HUES48 (cell line): ENCODE data around the gene NXN.
"Not testable (repeated sequence)": the region's sequence is repeated elsewhere in the genome, so short reads cannot be mapped to it uniquely, and the experiment has no call there.

Experiments
- H3K27ac ChIP-seq: one replicate; pipeline ENCODE4 v1.7.0; 2013; ENCODE audit warnings: low read depth, low read length, inconsistent platforms
- H3K27me3 ChIP-seq: 2 replicates; pipeline ENCODE4 v1.6.1; 2013; ENCODE audit warnings: mild to moderate bottlenecking, low read length; ENCODE audit not compliant: control insufficient read depth, insufficient read depth
- H3K36me3 ChIP-seq: 2 replicates; pipeline ENCODE4 v1.6.1; 2013; ENCODE audit warnings: low read length; ENCODE audit not compliant: control insufficient read depth, insufficient read depth
- H3K4me1 ChIP-seq: 2 replicates; pipeline ENCODE4 v1.6.1; 2013; ENCODE audit warnings: mild to moderate bottlenecking, low read length; ENCODE audit not compliant: control insufficient read depth, insufficient read depth
- H3K4me3 ChIP-seq: 2 replicates; pipeline ENCODE4 v1.5.1; 2013; ENCODE audit warnings: mild to moderate bottlenecking, low read depth, low read length
- H3K9ac ChIP-seq: 2 replicates; pipeline ENCODE4 v1.6.1; 2013; ENCODE audit warnings: mild to moderate bottlenecking, low read depth, low read length, moderate library complexity
- H3K9me3 ChIP-seq: 2 replicates; pipeline ENCODE4 v1.6.1; 2013; ENCODE audit warnings: low read length; ENCODE audit not compliant: control insufficient read depth, insufficient read depth

NXN gene

DNA sequence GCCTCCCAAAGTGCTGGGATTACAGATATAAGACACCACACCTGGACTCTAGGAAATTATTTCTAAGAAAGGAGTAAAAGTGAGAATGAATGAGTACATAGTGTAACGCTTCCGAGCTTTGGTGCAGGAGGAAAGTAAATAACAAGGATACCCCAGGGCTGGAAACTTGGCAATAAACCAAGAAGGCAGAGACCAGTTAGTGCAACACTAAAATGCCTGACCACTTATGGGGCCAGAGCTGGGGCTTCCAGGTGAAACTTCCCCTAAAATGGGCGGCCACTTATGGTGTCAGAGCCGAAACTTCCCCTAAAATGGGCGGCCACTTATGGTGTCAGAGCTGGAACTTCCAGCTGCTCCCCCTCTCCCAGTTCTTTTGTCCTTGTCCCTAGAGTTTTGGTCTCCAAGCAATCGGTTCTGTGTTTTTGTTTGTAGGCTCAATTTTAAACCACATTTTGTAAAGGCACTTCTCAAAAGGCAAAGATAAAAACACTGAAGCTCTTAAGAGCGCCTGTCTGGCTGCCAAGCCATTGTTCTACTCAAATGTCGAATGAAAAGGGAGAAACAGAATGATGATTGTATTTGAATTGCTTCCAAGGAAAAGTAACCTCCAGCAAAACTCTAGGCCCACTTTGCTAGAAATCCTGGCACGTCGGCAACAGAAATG lies 63.9 kb downstream of the NXN start:
- Histone ChIP-seq H3K36me3 (no peaks in the 10 kb centered on the region), H3K4me1 (peaks cover 11% of the 10 kb centered on the region), H3K27ac (peak overlapping the region; percentile 59), H3K4me3 (no peak overlapping the region), H3K27me3 (no peaks in the 10 kb centered on the region), H3K9me3 (no peaks in the 10 kb centered on the region), H3K9ac (peak overlapping the region; percentile 11; the same call in 1 of the 2 replicates)

DNA sequence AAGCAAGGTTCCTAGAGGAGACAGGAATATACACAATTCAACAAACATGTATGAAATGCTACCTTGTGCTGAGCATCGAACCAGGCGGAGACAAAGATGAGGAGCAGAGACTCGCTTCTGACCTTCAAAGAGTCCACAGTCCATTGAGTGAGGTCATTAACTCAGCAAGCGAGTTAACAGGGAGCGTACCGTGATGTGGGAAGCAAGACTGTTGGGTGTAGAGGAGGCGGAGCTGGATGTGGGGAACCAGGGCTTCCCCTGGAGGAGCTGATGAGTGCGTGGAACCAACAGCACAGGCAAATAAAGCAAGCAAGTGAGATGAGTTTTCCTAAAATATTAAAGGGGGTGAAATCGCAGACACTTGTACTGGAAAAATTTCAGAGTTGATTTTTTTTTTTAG lies 65.0 kb downstream of the NXN start:
- Histone ChIP-seq H3K27ac (no peak overlapping the region), H3K27me3 (no peaks in the 10 kb centered on the region), H3K4me3 (no peak overlapping the region), H3K36me3 (no peaks in the 10 kb centered on the region), H3K9ac (no peak overlapping the region), H3K9me3 (no peaks in the 10 kb centered on the region), H3K4me1 (peaks cover 11% of the 10 kb centered on the region)

DNA sequence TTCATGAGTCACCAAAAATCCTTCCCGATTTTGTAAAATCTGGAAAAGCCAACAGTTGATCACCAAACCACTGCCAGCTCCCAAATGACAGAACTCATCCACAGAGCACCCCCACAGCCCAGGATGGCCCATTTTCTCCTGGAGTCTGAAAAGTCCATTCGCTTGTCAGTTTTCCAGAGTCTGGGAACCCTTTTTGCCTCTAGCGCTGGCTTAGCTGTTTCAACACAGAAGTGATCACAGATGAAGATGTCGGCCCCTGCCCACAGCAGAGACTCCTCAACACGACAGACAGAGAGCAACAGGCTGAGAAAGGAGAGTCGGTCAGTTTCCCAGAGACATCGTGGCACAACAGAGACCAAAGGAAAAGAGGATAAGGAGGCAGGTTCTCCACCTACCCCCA lies 66.4 kb downstream of the NXN start:
- Histone ChIP-seq H3K27me3 (no peaks in the 10 kb centered on the region), H3K9me3 (no peaks in the 10 kb centered on the region), H3K36me3 (no peaks in the 10 kb centered on the region), H3K9ac (no peak overlapping the region), H3K4me1 (peaks cover 11% of the 10 kb centered on the region), H3K4me3 (no peak overlapping the region), H3K27ac (no peak overlapping the region)

DNA sequence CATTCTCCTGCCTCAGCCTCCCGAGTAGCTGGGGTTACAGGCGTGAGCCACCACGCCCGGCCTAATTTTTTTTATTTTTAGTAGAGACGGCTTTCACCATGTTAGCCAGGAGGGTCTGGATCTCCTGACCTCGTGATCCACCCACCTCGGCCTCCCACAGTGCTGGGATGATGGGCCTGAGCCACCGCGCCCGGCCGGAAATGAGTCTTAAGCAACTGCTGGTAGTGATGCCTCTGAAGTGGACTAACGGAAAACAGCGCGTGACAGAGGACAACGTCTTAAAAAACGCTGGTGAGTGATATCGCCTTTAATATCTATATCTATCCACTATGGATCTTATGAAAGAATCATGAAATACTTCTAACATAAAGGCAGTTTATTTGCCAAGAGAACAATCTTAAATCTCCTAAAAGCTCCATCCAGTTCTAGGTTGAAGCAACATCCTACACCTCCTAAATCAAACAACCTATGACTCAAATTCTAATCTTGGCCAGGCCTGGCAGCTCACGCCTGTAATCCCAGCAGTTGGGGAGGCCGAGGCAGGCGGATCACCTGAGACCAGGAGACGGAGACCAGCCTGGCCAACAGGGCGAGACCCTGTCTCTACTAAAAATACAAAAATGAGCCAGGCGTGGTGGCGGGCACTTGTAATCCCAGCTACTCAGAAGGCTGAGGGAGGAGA lies 69.8 kb downstream of the NXN start:
- H3K9me3 ChIP-seq, result no peaks in the 10 kb centered on the region
- H3K4me1 ChIP-seq, result no peaks in the 10 kb centered on the region; the same call in 1 of the 2 replicates
- no peak overlapping the region for H3K27ac ChIP-seq
- H3K4me3 ChIP-seq, result no peak overlapping the region
- no peak overlapping the region for H3K9ac ChIP-seq
- no peaks in the 10 kb centered on the region for H3K27me3 ChIP-seq
- no peaks in the 10 kb centered on the region for H3K36me3 ChIP-seq

DNA sequence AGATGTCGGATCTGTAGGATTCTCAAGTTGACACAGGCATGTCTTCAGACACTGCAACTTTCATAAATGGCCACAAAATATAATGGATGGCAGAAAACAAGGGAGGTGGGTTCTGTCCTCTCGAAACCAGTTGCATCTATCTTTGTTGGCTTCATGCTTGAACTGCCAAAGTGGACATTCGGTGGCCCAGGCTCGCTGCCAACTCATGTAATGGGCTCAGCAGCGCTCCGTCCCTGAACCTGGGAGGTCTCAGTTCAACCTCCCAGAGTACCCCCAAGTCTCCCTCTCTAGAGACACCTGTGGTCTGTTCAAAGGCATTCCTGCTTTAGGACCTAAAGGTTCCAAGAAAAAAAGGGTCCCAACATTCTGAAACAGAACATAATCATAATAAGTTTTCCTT lies 71.9 kb downstream of the NXN start:
- H3K9ac ChIP-seq, result no peak overlapping the region
- H3K4me1 ChIP-seq, result no peaks in the 10 kb centered on the region
- no peak overlapping the region for H3K4me3 ChIP-seq
- H3K27me3 ChIP-seq, result no peaks in the 10 kb centered on the region
- no peaks in the 10 kb centered on the region for H3K36me3 ChIP-seq
- H3K27ac ChIP-seq, result no peak overlapping the region
- no peaks in the 10 kb centered on the region for H3K9me3 ChIP-seq

DNA sequence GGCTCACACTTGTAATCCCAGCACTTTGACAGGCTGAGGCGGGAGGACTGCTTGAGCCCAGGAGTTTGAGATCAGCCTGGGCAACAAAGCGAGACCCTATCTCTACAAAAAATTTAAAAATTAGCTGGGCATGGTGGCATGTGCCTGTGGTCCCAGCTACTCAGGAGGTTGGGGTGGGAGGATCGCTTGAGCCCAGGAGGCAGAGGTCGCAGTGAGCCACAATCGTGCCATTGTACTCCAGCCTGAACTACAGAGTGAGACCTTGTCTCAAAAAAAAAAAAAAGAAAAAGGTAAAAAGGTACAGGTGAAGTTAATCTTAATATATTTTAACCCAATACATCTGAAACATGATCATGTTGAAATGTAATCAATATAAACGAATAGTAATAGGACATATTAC lies 73.9 kb downstream of the NXN start:
- not testable (repeated sequence) for H3K9me3 ChIP-seq, H3K9ac ChIP-seq, H3K36me3 ChIP-seq, H3K27me3 ChIP-seq, H3K4me3 ChIP-seq, H3K27ac ChIP-seq
- peaks cover 13% of the 10 kb centered on the region for H3K4me1 ChIP-seq

DNA sequence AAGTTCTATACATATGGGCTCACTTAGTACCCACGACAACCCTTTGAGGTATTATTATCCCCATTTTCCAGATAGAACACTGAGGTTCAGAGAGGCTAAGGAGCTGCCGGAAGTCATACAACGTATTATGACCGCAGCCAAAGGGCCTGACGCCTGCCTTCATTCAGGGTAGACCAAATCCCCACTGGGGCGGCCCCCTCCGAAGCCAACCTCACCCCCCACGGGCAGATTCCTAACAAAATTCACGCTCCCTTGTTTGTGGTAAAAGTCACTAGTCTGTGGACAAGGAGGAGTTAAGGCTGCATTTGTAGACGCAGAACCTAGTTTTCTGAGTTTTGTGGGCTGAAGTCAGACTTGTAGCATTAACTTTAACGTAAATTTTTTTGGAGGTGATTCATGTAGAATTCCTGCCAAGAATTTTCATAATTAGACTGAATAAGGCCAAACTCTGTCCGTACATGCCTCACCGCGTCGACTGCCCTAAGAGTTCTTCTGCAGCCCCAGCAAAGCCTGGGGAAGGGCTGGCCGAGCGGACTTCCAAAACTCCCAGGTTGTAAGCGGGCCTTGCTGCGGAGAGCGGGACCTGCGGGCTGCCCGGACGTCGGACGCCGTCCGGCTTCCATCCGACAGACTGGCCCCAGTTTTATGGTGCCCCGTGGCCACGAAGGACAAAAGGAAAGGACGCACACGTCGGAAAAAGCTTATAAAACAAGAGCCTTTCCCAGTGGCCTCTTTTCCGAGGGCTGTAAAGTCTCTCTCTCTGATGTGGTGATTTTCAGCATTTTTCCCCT lies 75.7 kb downstream of the NXN start:
- Histone ChIP-seq H3K4me1 (peaks cover 16% of the 10 kb centered on the region), H3K27me3 (no peaks in the 10 kb centered on the region), H3K4me3 (no peak overlapping the region), H3K36me3 (no peaks in the 10 kb centered on the region), H3K27ac (no peak overlapping the region), H3K9me3 (no peaks in the 10 kb centered on the region), H3K9ac (no peak overlapping the region)

DNA sequence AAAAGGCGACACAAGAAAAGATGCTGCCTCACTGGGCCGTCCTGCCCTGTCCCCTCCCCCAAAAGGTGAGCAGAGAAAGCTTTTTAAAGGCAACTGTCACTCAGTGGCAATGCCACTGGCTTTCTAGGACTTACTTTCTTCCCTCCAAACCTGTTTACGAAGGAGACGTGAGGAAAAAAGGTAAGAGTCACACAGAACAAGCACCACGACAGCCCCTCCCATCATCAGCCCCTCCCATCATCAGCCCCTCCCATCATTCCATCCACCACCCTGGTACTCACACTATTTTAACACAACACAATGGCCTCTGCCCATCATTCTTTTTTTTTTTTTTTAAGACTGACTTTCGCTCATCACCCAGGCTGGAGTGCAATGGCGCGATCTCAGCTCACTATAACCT lies 77.1 kb downstream of the NXN start:
- Histone ChIP-seq H3K27ac (no peak overlapping the region), H3K4me1 (peaks cover 19% of the 10 kb centered on the region)

DNA sequence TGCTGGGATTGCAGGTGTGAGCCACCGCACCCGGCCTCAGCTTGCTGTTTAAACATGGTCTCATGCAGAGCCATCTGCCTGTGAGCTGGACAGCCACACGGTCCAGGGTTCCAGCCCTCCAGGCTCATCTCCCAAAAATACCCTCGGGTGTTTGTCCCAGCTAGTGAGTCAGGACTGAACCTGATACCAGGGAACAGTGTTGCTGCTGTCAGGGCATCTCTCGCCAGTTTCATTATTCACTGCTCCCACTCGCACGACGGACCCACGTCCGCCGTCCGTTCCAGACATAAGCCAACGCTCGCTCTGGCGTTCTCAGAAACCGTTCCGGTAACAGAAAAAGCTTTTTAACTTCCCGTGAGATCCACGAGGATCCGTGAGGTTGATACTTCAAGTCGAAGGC lies 77.6 kb downstream of the NXN start:
- Histone ChIP-seq H3K9ac (no peak overlapping the region), H3K4me3 (no peak overlapping the region), H3K4me1 (peaks cover 19% of the 10 kb centered on the region), H3K9me3 (no peaks in the 10 kb centered on the region), H3K36me3 (no peaks in the 10 kb centered on the region), H3K27ac (no peak overlapping the region), H3K27me3 (no peaks in the 10 kb centered on the region)

More for the DNA sequence above, 77.1 kb downstream of the NXN start:
- H3K4me3 ChIP-seq, result no peak overlapping the region
- no peaks in the 10 kb centered on the region for H3K36me3 ChIP-seq
- no peaks in the 10 kb centered on the region for H3K27me3 ChIP-seq
- no peak overlapping the region; the same call in 1 of the 2 replicates for H3K9ac ChIP-seq
- no peaks in the 10 kb centered on the region for H3K9me3 ChIP-seq

DNA sequence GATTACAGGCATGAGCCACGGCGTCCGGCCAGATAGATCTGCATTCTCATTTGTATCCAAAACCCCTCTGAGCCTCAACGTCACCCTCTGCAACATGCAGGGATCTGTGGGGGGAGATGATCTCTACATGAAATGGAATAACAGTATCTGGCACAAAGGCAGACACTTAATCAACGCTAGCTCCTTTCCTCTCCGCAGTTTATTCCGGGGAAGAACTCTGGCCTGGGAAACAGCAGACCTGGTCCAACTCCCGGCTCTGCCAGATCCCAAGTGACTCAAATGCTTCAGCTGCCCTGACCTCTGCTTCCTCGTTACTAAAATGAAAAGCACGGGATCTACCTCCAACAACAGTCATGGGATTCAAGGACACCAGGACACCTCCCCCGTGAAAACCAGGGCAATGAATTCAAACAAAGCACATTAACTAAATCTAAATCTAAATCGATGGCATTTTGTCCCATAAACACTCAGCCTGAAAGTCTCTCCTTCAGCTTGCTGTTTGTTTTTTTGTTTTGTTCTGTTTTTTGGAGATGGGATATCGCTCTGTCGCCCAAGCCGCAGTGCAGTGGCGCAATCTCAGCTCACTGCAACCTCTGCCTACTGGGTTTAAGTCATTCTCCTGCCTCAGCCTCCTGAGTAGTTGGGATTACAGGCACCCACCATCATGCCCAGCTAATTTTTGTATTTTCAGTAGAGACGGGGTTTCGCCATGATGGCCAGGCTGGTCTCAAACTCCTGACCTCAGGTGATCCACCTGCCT lies 78.2 kb downstream of the NXN start:
- Histone ChIP-seq H3K4me1 (peaks cover 19% of the 10 kb centered on the region), H3K9ac (no peak overlapping the region), H3K36me3 (no peaks in the 10 kb centered on the region), H3K4me3 (no peak overlapping the region), H3K27me3 (no peaks in the 10 kb centered on the region), H3K9me3 (no peaks in the 10 kb centered on the region), H3K27ac (no peak overlapping the region)
